GM19023 (cell line): ENCODE results near the gene CYP2J2.
"Not testable (repeated sequence)": the region's sequence is repeated elsewhere in the genome, so short reads cannot be mapped to it uniquely, and the experiment has no call there.

Experiments
- ATAC-seq: cut with Tn5 transposase; IDR thresholded peaks from one replicate; pipeline ENCODE4 v1.9.1; 2021; ENCODE audit warnings: mild to moderate bottlenecking, moderate library complexity; ENCODE audit not compliant: unreplicated experiment

The CYP2J2 gene

GRCh38 chr1:59877108-59877682 is 49.4 kb downstream of the CYP2J2 start:
- ATAC-seq = no peak

GRCh38 chr1:59871746-59872145 is 54.8 kb downstream of the CYP2J2 start:
- ATAC-seq = no peak

DNA sequence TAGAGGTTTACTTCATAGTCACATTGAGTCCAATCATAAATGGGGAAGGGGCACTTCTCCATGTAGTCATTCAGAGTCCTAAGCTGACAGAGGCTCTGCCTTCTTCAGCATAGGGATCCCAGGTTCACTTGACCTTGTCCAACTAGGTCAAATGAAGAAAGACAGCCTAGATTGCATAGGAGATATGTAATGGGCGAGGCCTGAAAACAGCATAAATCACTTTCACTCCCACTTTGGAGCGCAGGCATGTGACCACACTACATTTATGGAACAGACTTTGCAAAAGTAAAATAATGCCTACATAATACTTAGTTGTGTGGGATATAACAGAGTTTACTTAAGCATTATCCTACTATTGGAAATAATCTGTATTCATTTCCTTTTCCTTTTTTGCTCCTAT is 60.1 kb downstream of the CYP2J2 start:
- ATAC-seq = no peak

- no peak for ATAC-seq
These were observed 68.8 kb downstream of the CYP2J2 start for GRCh38 chr1:59857679-59858354.

- ATAC-seq = no peak
These were observed 69.7 kb downstream of the CYP2J2 start for GRCh38 chr1:59856725-59857338.

- not testable (repeated sequence) for ATAC-seq
These were observed 71.3 kb downstream of the CYP2J2 start for GRCh38 chr1:59855297-59855696.

DNA sequence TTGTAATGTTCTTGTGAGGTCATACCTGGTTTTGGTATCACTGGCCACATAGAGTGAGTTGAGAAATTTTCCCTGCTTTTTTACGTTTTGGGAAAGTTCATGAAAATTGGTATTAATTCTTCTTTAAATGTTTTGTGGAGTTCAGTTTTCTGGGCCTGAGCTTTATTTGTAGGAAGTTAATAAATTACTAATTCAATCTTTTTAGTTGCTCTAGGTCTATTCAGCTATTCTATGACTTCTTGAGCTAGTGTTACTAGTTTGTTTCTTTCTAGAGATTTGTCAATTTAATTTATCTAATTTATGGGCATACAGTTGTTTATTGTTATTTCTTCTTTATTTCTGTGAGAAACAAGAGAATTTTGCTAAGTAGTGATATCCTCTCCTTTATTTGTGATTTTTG is 74.5 kb downstream of the CYP2J2 start:
- no peak for ATAC-seq

DNA sequence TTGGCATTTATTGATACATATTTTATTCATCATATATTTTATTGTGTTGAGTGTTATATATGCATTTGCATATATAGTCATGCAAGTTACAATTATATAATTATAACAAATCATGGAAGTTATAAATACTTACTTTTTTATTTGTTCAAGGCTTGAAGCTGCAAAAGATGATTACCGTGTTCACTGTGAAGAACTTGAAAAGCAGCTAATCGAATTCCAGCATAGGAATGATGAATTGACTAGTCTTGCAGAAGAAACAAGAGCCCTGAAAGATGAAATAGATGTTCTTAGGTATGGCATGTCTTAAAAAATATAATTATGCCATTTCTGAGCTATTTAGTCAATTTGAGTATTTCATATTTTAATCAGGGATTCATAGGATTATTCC is 79.7 kb downstream of the CYP2J2 start:
- ATAC-seq = no peak

GRCh38 chr1:59846209-59846894 is 80.2 kb downstream of the CYP2J2 start:
- ATAC-seq = no peak

GRCh38 chr1:59845091-59845490 is 81.5 kb downstream of the CYP2J2 start:
- no peak for ATAC-seq
